ACC112 (cell line): ENCODE data around the gene STX10.
"Not testable (repeated sequence)": the region's sequence is repeated elsewhere in the genome, so short reads cannot be mapped to it uniquely, and the experiment has no call there.

ENCODE experiments used
- H2AFZ ChIP-seq: fragments of 200-600 bp; sonication (generic); one replicate; pipeline ENCODE4 v1.6.0; 2017; ENCODE audit warnings: antibody characterized with exemption, low read length; ENCODE audit not compliant: unreplicated experiment
- H3K27ac ChIP-seq: fragments of 200-600 bp; sonication (generic); 2 replicates; pipeline ENCODE4 v1.5.1; 2014; ENCODE audit warnings: low read depth, mild to moderate bottlenecking, antibody characterized with exemption, low read length, moderate library complexity
- H3K27me3 ChIP-seq: fragments of 200-600 bp; sonication (generic); 2 replicates; pipeline ENCODE4 v1.6.1; 2014; ENCODE audit warnings: mild to moderate bottlenecking, antibody characterized with exemption, low read length, moderate library complexity, mixed read lengths; ENCODE audit not compliant: insufficient read depth
- H3K36me3 ChIP-seq: fragments of 200-600 bp; sonication (generic); 2 replicates; pipeline ENCODE4 v1.6.1; 2016; ENCODE audit warnings: mild to moderate bottlenecking, antibody characterized with exemption, low read length, moderate library complexity, mixed read lengths; ENCODE audit not compliant: insufficient read depth
- H3K4me1 ChIP-seq: fragments of 200-600 bp; sonication (generic); one replicate; pipeline ENCODE4 v1.6.1; 2016; ENCODE audit warnings: low read length, mixed read lengths; ENCODE audit not compliant: insufficient read depth, unreplicated experiment, control insufficient read depth
- H3K4me3 ChIP-seq: fragments of 200-600 bp; sonication (generic); 2 replicates; pipeline ENCODE4 v1.5.1; 2014; ENCODE audit warnings: mild to moderate bottlenecking, low read depth, low read length
- H3K79me2 ChIP-seq: fragments of 200-600 bp; sonication (generic); one replicate; pipeline ENCODE4 v1.6.0; 2016; ENCODE audit warnings: low read length; ENCODE audit not compliant: control insufficient read depth, unreplicated experiment, insufficient read depth

STX10 gene

GRCh38 chr19:13152356-13152973 lies 2.3 kb upstream of the STX10 start:
- peak overlapping the region; percentile 25 for H2AFZ ChIP-seq
- peaks cover 13% of the 10 kb centered on the region for H3K4me1 ChIP-seq
- no peaks in the 10 kb centered on the region for H3K27me3 ChIP-seq
- H3K79me2 ChIP-seq = peaks cover 36% of the 10 kb centered on the region
- peaks cover 9% of the 10 kb centered on the region; the same call in 1 of the 2 replicates for H3K36me3 ChIP-seq
- peak overlapping the region; percentile 97 for H3K4me3 ChIP-seq
- H3K27ac ChIP-seq = peak overlapping the region; percentile 96

DNA sequence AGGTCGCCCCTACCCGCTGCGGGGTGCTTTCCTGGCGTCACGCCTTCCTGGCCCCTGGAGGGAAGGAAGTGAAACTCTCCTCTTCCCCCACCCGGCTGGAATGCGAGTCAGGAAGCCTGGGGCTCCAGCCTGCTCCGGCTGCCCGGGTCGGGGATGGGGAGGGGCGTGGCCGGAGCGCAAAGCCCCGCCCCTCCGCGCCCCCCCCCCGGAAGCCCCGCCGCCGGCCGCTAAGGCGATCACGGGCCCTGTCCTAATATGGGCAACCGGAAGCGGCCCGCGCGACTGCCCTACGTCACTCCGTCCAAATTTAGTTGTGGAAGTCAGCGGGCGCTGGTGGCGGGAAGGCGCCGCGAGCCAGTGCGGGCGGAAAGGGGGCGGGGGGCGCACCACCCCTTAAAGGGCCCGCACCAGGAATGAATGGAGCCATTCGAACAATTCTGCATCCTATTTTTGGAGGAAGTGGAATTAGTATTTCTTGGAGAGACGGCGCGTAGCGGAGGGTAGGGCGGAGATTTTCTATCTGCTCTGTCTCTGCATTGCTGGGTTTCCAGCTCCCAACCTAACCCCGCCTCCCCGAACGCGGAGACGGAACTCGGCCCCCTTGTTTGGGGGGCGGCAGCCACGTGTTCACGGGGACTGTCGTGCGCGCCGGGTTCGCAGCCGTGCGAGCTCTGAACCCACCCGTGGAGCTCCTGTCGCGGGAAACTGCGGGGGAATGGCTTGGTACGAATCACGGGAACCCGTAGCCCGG lies 1.6 kb upstream of the STX10 start:
- Histone ChIP-seq H3K36me3 (peaks cover 9% of the 10 kb centered on the region; the same call in 1 of the 2 replicates), H2AFZ (no peak overlapping the region), H3K27ac (peak overlapping the region; percentile 96), H3K4me3 (peak overlapping the region; percentile 97), H3K79me2 (peaks cover 36% of the 10 kb centered on the region), H3K4me1 (peaks cover 13% of the 10 kb centered on the region), H3K27me3 (no peaks in the 10 kb centered on the region)

GRCh38 chr19:13150931-13151604 lies 893 bp upstream of the STX10 start:
- no peak overlapping the region for H2AFZ ChIP-seq

GRCh38 chr19:13149628-13150186 lies 468 bp downstream of the STX10 start:
- H2AFZ ChIP-seq = peak overlapping the region; percentile 53
- H3K79me2 ChIP-seq = peaks cover 35% of the 10 kb centered on the region
- H3K4me1 ChIP-seq = no peaks in the 10 kb centered on the region
- H3K4me3 ChIP-seq = peak overlapping the region; percentile 95
- H3K27ac ChIP-seq = no peak overlapping the region
- peaks cover 9% of the 10 kb centered on the region; the same call in 1 of the 2 replicates for H3K36me3 ChIP-seq
- no peaks in the 10 kb centered on the region for H3K27me3 ChIP-seq

More at GRCh38 chr19:13150931-13151604, 893 bp upstream of the STX10 start:
- peaks cover 9% of the 10 kb centered on the region; the same call in 1 of the 2 replicates for H3K36me3 ChIP-seq
- no peaks in the 10 kb centered on the region for H3K27me3 ChIP-seq
- peaks cover 36% of the 10 kb centered on the region for H3K79me2 ChIP-seq
- H3K4me1 ChIP-seq = peaks cover 8% of the 10 kb centered on the region
- H3K27ac ChIP-seq = peak overlapping the region; percentile 89
- peak overlapping the region; percentile 95 for H3K4me3 ChIP-seq

GRCh38 chr19:13149173-13149627 lies 975 bp downstream of the STX10 start:
- H3K4me1 ChIP-seq, H2AFZ ChIP-seq, H3K27ac ChIP-seq, H3K27me3 ChIP-seq, H3K36me3 ChIP-seq: not testable (repeated sequence)
- H3K79me2 ChIP-seq = peaks cover 30% of the 10 kb centered on the region
- peak overlapping the region; percentile 95 for H3K4me3 ChIP-seq

DNA sequence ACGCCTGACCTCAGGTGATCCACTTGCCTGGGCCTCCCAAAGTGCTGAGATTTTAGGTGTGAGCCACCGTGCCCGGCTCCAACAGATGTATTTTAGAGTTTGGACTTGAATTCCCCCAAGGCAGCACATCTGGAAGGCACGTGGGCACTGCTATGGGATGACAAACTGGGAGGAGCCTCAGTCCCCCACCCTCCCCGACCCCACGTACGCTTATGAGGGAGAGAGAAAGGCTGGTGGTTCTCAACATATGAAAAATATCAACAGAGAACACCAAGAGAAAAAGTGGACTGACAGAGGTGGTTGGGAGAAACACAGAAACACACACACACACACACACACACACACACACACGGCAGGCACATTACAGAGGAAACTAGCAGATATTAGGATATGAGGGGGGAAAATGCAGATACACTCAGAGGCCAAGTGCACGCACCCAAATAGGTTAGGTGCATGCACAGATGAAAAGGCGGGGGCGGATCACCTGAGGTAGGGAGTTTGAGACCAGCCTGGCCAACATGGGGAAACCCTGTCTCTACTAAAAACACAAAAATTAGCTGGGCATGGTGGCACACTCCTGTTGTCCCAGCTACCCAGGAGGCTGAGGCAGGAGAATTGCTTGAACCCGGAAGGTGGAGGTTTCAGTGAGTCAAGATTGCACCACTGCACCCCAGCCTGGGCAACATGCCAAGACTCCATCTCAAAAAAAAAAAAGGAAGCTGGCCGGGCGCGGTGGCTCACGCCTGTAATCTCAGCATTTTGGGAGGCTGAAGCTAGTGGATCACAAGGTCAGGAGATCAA lies 3.2 kb downstream of the STX10 start:
- Histone ChIP-seq H2AFZ (no peak overlapping the region), H3K4me3 (no peak overlapping the region), H3K27ac (no peak overlapping the region), H3K79me2 (peaks cover 17% of the 10 kb centered on the region), H3K4me1 (peaks cover 8% of the 10 kb centered on the region), H3K27me3 (no peaks in the 10 kb centered on the region), H3K36me3 (no peaks in the 10 kb centered on the region)

GRCh38 chr19:13139633-13140311 lies 10.4 kb downstream of the STX10 start:
- no peak overlapping the region for H3K27ac ChIP-seq
- H3K4me3 ChIP-seq = no peak overlapping the region
- H3K4me1 ChIP-seq = peaks cover 9% of the 10 kb centered on the region
- H3K79me2 ChIP-seq = peaks cover 4% of the 10 kb centered on the region
- H3K27me3 ChIP-seq = no peaks in the 10 kb centered on the region
- no peak overlapping the region for H2AFZ ChIP-seq
- no peaks in the 10 kb centered on the region for H3K36me3 ChIP-seq

DNA sequence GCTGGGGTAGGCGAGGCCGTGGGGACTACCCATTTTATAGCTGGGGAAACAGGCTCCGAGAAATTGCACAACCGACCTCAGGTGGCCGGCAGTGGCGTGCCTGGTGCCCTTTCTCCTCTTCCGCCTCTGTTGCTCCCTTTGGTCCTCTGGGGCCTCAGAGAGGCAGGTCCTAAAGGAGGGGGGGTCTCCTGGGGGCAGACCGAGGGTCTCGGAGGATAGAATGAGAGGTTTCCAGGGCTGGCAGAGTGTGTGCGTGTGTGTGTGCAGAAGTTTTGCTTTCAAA lies 11.3 kb downstream of the STX10 start:
- peaks cover 17% of the 10 kb centered on the region for H3K4me1 ChIP-seq
- no peak overlapping the region for H3K27ac ChIP-seq
- H3K36me3 ChIP-seq = no peaks in the 10 kb centered on the region

DNA sequence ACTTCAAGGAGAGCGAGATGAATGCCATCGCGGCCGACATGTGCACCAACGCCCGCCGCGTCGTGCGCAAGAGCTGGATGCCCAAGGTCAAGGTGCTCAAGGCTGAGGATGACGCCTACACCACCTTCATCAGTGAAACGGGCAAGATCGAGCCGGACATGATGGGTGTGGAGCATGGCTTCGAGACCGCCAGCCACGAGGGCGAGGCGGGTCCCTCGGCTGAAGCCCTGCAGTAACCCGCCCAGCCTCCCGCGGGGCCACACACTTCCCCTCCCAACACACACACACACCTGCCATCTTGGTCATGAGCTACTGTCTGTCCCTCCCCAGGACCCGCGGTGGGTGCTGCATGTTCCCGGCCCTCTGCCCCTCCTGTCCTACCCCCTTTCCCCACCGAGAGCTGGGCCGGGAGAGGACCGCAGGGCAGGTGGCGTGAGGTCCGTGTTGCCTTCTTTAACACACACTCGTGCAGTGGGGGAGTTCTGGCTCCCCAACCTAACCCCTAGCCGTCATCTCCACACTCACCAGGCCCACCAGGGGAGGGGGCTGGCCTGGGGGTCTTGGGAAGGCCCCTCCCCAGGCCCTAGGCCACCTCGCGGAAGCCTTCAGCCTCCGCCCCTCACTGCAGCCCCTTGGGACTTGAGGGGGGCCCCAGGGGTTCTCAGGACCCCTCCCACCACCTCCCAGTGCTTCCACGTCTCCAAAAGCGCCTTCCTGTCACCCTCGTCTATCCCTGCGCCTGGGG lies 11.8 kb downstream of the STX10 start:
- Histone ChIP-seq H2AFZ (no peak overlapping the region), H3K36me3 (no peaks in the 10 kb centered on the region), H3K27ac (no peak overlapping the region), H3K27me3 (no peaks in the 10 kb centered on the region), H3K4me1 (peaks cover 13% of the 10 kb centered on the region), H3K79me2 (peaks cover 17% of the 10 kb centered on the region), H3K4me3 (no peak overlapping the region)

More for the DNA sequence above, 11.3 kb downstream of the STX10 start:
- Histone ChIP-seq H3K27me3 (no peaks in the 10 kb centered on the region), H3K79me2 (peaks cover 12% of the 10 kb centered on the region), H2AFZ (no peak overlapping the region), H3K4me3 (no peak overlapping the region)
